NCI-H748 (cell line): ENCODE results near the gene RPRM.
"Not testable (repeated sequence)": the region's sequence is repeated elsewhere in the genome, so short reads cannot be mapped to it uniquely, and the experiment has no call there.

Source experiments
- DNase-seq: peaks from one replicate; lab custom pipeline; 2025; ENCODE audit not compliant: unreplicated experiment; lab: John Stamatoyannopoulos, UW

The RPRM gene

GRCh38 chr2:153461453-153461852 lies 17.1 kb downstream of the RPRM start:
- no peak for DNase-seq

GRCh38 chr2:153455861-153456260 lies 22.7 kb downstream of the RPRM start:
- DNase-seq, result no peak

GRCh38 chr2:153455403-153455802 lies 23.2 kb downstream of the RPRM start:
- no peak for DNase-seq

GRCh38 chr2:153451611-153452010 lies 27.0 kb downstream of the RPRM start:
- DNase-seq, result no peak

- no peak for DNase-seq
These were observed 35.5 kb downstream of the RPRM start for GRCh38 chr2:153443106-153443505.

- DNase-seq, result peak; percentile 26
These were observed 35.9 kb downstream of the RPRM start for GRCh38 chr2:153442616-153443015.

GRCh38 chr2:153440090-153440489 lies 38.5 kb downstream of the RPRM start:
- not testable (repeated sequence) for DNase-seq

GRCh38 chr2:153433403-153433802 lies 45.2 kb downstream of the RPRM start:
- DNase-seq, result no peak

- no peak for DNase-seq
These were observed 46.2 kb downstream of the RPRM start for GRCh38 chr2:153432381-153432780.

- no peak for DNase-seq
These were observed 47.4 kb downstream of the RPRM start for GRCh38 chr2:153431114-153431513.
